GM18502 (cell line): ENCODE measurements around the gene TMEM109.

Experiments
- ATAC-seq: cut with Tn5 transposase; IDR thresholded peaks from one replicate; pipeline ENCODE4 v1.9.1; 2021; ENCODE audit warnings: mild to moderate bottlenecking; ENCODE audit not compliant: unreplicated experiment, poor library complexity

Gene TMEM109, protein sequence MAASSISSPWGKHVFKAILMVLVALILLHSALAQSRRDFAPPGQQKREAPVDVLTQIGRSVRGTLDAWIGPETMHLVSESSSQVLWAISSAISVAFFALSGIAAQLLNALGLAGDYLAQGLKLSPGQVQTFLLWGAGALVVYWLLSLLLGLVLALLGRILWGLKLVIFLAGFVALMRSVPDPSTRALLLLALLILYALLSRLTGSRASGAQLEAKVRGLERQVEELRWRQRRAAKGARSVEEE

GRCh38 chr11:60913793-60914632, at the start of gene TMEM109:
TMEM109 (plus strand) TSS chr11:60914158; CDS start chr11:60919694, 5,536 bp downstream.
- peak; percentile 49 for ATAC-seq

DNA sequence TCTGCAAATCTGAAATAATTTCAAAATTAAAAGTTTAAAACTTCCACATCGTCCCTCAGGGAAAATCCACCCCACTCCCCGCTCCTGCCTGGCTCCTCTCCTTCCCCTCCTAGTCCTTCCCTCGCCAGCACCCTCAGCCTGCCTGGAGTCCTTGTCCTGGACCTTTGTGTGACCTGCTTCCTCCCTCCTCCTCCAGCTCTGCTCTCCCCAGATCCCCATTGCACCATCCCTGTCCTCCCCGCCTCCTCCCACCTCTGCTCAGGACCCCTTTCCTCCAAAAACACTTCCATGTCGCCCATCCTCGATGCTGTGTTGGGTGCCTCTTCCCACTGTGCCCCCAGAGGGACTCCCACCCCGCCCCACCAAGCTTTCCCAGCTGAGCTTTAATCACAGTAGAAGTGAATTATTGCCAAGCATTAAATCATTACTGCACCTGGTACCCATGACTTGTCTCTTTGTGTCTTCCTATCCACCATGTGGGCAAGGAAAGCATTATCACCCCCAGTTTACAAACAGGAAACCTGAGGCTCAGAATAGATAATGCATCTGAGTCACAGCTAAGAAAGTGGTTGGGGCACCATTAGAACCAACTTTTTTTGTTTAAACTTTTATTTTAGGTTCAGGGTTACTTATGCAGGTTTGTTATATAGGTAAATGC, 49.0 kb upstream of the TMEM109 start:
- ATAC-seq = no peak

GRCh38 chr11:60866911-60867870, 46.8 kb upstream of the TMEM109 start, which contains the start of gene ZP1:
ZP1 (plus strand) TSS chr11:60867542; CDS start chr11:60867562, 20 bp downstream.
- ATAC-seq = no peak

DNA sequence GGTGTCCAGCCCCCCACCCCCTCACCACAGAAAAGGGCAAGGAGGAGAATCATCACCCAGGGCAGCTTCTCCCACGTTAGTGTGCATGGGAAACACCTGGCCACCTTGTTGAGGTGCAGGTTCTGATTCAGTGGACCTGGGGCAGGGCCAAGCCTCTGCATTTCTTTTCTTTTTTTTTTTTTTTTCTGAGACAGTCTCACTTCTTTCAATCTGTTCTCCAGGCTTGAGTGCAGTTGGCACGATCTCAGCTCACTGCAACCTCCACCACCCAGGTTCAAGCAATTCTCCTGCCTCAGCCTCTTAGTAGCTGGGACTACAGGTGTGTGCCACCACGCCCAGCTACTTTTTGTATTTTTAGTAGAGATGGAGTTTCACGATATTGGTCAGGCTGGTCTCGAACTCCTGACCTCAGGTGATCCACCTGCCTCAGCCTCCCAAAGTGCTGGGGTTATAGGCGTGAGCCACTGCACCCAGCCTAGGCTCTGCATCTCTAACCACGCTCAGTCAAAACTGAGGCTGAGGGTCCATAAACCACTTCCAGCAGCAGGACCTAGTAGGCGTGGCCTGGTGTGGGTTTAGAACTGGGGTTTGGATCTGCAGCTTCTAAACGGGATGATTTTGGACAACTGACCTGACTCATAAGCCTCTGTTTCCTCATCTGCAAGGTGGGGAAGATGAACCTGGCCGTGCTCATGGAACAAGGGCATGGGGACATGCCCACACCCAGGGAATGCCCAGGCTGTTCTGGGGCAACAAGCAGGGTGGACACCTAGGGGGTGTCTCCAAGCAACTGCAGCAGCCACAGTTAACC, 45.9 kb upstream of the TMEM109 start:
- no peak for ATAC-seq

- ATAC-seq = no peak
Measured at GRCh38 chr11:60868682-60869450, 45.1 kb upstream of the TMEM109 start.

GRCh38 chr11:60869451-60869825, 44.5 kb upstream of the TMEM109 start:
- ATAC-seq = no peak

GRCh38 chr11:60870276-60870675, 43.7 kb upstream of the TMEM109 start:
- no peak for ATAC-seq

GRCh38 chr11:60870733-60871377, 43.1 kb upstream of the TMEM109 start:
- no peak for ATAC-seq

- no peak for ATAC-seq
Measured at GRCh38 chr11:60871378-60872061, 42.4 kb upstream of the TMEM109 start.

- ATAC-seq = no peak
Measured at GRCh38 chr11:60872124-60872960, 41.6 kb upstream of the TMEM109 start.

GRCh38 chr11:60872961-60873524, 40.9 kb upstream of the TMEM109 start:
- ATAC-seq = no peak

DNA sequence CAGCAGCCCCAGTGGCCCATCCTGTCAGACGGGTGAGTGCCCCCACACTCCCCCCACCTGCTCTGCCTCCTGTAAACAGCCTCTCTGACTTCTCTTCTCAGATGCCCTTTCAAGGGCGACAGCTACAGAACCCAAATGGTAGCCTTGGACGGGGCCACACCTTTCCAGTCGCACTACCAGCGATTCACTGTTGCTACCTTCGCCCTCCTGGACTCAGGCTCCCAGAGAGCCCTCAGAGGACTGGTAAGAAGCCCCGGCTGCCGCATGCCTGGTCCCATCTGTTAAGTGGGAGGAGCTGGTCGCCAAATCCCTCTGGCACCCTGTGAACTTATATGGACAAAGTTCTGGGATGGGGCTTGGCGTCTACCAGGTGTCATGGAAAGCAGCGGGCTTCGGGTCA, 40.4 kb upstream of the TMEM109 start:
- ATAC-seq = no peak

- ATAC-seq = no peak
Measured at GRCh38 chr11:60874421-60875365, 39.3 kb upstream of the TMEM109 start.

DNA sequence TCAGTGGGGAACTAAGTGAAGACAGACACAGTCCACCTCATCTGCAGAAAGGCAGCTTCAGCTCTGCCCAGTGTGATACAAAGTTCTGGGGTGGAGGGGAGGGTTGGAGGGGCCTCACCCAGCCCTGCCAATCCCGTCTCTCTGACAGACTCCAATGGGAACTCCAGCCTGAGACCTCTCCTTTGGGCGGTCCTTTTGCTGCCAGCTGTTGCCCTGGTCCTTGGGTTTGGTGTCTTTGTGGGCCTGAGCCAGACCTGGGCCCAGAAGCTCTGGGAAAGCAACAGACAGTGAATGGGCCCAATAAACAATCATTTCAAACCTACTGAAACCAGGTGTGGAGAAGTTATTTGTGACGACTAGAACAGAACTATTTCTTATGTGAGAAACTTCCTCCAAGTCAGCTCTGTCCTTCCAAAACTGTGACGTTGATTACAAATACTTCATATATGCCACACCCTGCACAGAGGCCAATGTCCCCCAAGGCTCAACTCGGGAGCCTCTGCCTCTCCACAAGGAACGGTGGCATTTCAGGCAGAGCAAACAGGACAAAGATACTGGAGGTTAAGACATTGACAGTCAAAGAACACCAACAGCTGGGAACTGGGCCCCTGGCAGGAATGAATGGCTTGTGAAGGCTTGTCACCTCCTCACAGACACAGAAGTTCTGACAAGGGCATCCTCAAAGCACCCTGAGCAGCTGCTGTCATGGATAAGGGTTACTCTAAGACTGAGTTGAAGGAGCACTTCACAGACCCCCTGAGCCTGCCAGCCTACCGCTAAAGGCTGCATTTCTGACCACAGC, 38.4 kb upstream of the TMEM109 start:
- no peak for ATAC-seq

- no peak for ATAC-seq
Measured at GRCh38 chr11:60876168-60876485, 37.8 kb upstream of the TMEM109 start.
